ENCODE results near the gene DYNC2I2. TPM values are rescaled to one million over a fixed set of nuclear protein-coding genes. Genes with fewer than 3 reads are reported as not detected.
A peak's percentile ranks its signal among the peaks of the same experiment; 100 is the strongest.

Gene DYNC2I2
- total RNA-seq, 2 donors from 2014 or later = 66.1 to 80.1 TPM

DNA sequence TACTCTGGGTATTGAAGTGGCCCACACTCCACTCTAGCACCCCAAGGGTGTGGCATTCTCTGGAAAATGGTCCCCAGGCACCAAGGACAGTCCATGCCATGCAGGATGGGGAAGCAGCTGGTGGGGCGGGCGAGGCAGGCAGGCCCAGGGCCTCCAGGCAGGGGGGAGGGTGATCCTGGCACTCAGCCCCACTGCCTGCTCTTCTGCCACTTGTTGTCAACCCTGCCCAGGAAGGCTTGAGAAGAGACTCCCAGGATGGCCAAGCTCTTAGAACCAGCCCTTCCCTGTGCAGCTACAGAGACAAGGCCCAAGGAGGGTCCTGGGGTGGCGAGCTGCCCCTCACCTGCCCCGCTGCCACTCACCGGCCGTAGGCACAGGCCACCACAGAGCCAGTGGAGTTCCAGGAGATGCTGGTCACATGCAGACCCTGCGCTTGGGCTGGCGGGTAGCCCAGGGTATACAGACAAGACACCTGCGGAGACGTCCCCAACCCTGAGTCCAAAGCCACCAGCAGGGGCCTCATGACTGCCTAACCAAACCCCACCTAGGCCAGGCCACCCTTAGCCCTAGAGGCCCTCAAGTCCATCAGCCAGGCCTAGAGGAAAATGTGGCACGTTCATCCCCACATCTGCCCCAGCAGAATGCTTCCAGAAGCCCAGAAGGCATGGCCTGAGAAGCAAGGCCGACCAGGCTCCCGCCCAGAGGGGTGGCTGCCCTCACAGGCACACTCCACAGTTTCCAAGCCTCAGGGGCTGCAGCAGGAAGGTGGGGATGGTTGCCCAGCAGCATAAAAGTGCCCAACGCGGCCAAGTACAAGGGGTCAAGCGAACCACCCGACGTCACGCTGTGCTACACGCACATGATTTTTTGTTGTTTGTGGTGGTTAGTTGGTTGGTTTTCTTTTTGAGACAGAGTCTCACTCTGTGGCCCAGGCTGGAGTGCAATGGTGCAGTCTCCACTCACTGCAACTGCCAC lies 19.8 kb downstream of the DYNC2I2 start:
- Histone ChIP-seq H3K27me3 (replicated peaks; ENCODE audit: insufficient read depth) (no peaks in the 10 kb centered on the region), H3K4me3 (no peak overlapping the region), H3K36me3 (peaks cover 12 to 21% of the 10 kb centered on the region in 2 donors), H3K9me3 (no peaks in the 10 kb centered on the region), H3K27ac (peak overlapping the region; percentile 70 to 77), H3K4me1 (replicated peaks) (peaks cover 10% of the 10 kb centered on the region)
- 83% methylated on average over 20 of the region's 20 CpGs for WGBS
- TF ChIP-seq, protein P1, sequence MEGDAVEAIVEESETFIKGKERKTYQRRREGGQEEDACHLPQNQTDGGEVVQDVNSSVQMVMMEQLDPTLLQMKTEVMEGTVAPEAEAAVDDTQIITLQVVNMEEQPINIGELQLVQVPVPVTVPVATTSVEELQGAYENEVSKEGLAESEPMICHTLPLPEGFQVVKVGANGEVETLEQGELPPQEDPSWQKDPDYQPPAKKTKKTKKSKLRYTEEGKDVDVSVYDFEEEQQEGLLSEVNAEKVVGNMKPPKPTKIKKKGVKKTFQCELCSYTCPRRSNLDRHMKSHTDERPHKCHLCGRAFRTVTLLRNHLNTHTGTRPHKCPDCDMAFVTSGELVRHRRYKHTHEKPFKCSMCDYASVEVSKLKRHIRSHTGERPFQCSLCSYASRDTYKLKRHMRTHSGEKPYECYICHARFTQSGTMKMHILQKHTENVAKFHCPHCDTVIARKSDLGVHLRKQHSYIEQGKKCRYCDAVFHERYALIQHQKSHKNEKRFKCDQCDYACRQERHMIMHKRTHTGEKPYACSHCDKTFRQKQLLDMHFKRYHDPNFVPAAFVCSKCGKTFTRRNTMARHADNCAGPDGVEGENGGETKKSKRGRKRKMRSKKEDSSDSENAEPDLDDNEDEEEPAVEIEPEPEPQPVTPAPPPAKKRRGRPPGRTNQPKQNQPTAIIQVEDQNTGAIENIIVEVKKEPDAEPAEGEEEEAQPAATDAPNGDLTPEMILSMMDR (IDR thresholded peaks at IDR 0.05) = no peak
- DNase-seq (ENCODE audit: low spot score) = no peak
- intact Hi-C loops (cut with DNase I) = no loop called here

DNA sequence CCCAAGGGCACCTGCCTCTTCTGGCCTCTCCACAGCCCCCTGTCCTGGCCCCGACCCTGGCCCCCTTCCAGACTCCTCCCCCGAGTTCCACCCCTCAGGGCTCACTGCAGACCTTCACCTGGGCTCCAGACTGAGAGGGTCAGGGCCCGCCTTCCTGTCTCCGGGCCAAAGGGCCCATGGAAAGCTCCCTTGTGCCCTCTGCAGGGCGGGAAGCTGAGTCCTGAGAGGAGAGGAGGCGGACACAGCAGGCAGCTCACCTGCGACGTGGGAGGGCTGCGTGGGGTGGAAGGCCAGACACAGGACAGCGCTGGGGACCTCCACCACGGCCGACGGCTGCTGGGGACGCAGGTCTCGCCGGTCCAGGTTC lies 20.6 kb downstream of the DYNC2I2 start:
- peak; percentile 42 for DNase-seq (ENCODE audit: low spot score)
- H3K9me3 ChIP-seq = no peaks in the 10 kb centered on the region
- peaks cover 10% of the 10 kb centered on the region for H3K4me1 ChIP-seq (replicated peaks)
- H3K36me3 ChIP-seq = peaks cover 12 to 22% of the 10 kb centered on the region in 2 donors
- H3K27ac ChIP-seq = peak overlapping the region; percentile 70 to 77
- no peak for TF ChIP-seq POLR2AphosphoS5 (IDR thresholded peaks at IDR 0.05)
- TF ChIP-seq, protein P1 (IDR thresholded peaks at IDR 0.05) = peak in 2 of 4 experiments; percentile 29 to 46
- intact Hi-C loops (cut with DNase I) = no loop called here
- H3K27me3 ChIP-seq (replicated peaks; ENCODE audit: insufficient read depth) = no peaks in the 10 kb centered on the region
- no peak overlapping the region for H3K4me3 ChIP-seq
- 62% methylated on average over 16 of the region's 16 CpGs for WGBS

DNA sequence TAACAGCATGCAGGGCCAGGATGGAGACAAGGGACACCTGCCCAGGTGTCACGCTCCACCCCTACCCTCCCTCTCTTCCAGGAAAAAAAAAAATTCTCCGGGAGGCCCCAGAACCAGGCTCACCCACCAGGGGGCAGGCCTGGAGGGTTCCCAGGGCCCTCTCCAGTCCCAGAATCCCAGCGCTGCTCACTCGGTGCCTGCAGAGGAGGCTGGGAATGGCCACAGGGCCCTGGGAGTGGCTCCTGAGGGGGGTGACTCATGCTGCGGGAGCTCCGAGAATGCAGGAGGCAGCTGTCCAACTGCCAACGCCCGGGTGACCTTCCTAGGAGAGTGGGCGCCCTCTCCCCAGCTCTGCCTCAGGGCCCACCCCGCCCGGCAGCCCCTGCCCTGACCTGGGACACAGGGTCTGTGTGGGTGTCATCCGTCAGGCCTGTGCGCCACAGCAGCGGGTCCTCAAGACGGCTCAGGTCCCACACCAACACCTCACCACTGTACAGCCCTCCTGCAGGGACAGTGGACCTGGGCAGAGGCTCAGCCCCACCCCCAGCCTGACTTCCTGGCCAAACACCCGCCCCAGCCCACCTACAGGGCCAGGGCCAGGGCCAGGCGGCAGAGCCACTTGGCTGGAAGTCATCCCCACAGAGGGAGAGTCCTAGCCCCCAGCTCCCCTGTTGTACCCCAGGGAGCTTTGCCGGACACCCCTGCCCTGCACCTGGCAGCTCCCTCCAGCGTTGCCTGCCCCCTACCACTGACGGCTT lies 21.2 kb downstream of the DYNC2I2 start:
- TF ChIP-seq POLR2AphosphoS5 (IDR thresholded peaks at IDR 0.05) (peak; percentile 78), POLR2A (IDR thresholded peaks at IDR 0.05) (no peak)
- TF ChIP-seq, protein P1 (IDR thresholded peaks at IDR 0.05) = peak in 3 of 4 experiments; percentile 55 to 80 (median 68)
- intact Hi-C loops (cut with DNase I) = no loop called here
- no peaks in the 10 kb centered on the region for H3K27me3 ChIP-seq (replicated peaks; ENCODE audit: insufficient read depth)
- 17% methylated on average over 20 of the region's 20 CpGs for WGBS
- H3K4me3 ChIP-seq = no peak overlapping the region
- H3K9me3 ChIP-seq = no peaks in the 10 kb centered on the region
- peak overlapping the region; percentile 70 to 77 for H3K27ac ChIP-seq
- peak; percentile 83 for DNase-seq (ENCODE audit: low spot score)
- H3K4me1 ChIP-seq (replicated peaks) = peaks cover 10% of the 10 kb centered on the region
- peaks cover 17 to 22% of the 10 kb centered on the region in 2 donors for H3K36me3 ChIP-seq

DNA sequence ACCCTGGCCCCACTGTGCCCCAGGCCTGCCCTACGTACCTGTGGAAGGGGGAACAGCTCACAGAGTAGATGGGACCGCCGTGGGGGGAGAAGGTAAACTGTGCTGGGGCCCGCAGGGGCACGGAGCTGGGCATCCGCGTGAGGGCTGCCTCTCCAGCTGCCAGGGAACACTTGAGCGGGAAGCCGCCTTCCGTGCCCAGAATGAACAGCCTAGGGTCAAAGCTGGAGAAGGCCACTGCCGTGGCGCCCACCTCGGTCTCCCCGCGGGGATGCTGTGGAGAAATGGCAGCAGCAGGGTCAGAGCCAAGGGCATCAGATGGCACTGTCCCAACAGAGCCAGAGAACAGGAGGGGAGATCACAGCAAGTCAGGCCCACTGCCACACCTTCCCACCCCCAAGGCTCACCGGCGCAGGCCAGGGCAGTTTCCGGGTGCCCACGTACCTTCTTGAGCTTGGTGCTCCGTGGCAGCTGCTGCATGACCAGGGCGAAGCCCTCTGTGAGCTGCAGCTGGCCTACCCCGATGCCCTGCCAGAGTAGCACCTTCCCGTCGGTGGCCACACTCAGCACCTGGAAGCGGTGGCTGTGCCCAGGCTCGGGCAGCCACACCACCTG lies 21.9 kb downstream of the DYNC2I2 start:
- 68% methylated on average over 26 of the region's 26 CpGs for WGBS
- H3K27me3 ChIP-seq (replicated peaks; ENCODE audit: insufficient read depth) = no peaks in the 10 kb centered on the region
- intact Hi-C loops (cut with DNase I) = no loop called here
- no peaks in the 10 kb centered on the region for H3K9me3 ChIP-seq
- no peak for DNase-seq (ENCODE audit: low spot score)
- no peak overlapping the region for H3K4me3 ChIP-seq
- H3K4me1 ChIP-seq (replicated peaks) = peaks cover 10% of the 10 kb centered on the region
- H3K36me3 ChIP-seq = peaks cover 17 to 22% of the 10 kb centered on the region in 2 donors
- peak overlapping the region; percentile 70 to 77 for H3K27ac ChIP-seq
- TF ChIP-seq, protein P1 (IDR thresholded peaks at IDR 0.05) = no peak
- TF ChIP-seq POLR2AphosphoS5 (IDR thresholded peaks at IDR 0.05) (no peak), POLR2A (IDR thresholded peaks at IDR 0.05) (no peak)

Data from prostate gland (tissue), 2 donors.